ENCODE measurements around the gene SLC25A22.

The SLC25A22 gene

GRCh38 chr11:813072-813455 lies 15.0 kb upstream of the SLC25A22 start:
- no CpG with 5 or more reads among the region's 6 CpGs for WGBS (ENCODE audit: extremely low coverage, insufficient coverage, insufficient read length)

GRCh38 chr11:812390-812789 lies 14.3 kb upstream of the SLC25A22 start:
- Histone ChIP-seq H4K12ac (ENCODE audit: low read depth, low read length) (no peak overlapping the region), H4K8ac (ENCODE audit: low read depth, low read length) (no peak overlapping the region), H3K9me3 (ENCODE audit: insufficient read depth, low read depth, low read length) (peaks cover 2% of the 10 kb centered on the region), H2AFZ (ENCODE audit: insufficient read depth, low read length, poor library complexity) (no peak overlapping the region), H4K91ac (ENCODE audit: low read depth, low read length) (no peak overlapping the region), H2BK12ac (ENCODE audit: low read length) (no peak overlapping the region), H3K23ac (ENCODE audit: low read length) (no peak overlapping the region), H3K79me1 (ENCODE audit: low read length) (peaks cover 14% of the 10 kb centered on the region), H2AK5ac (ENCODE audit: low read length) (no peak overlapping the region), H3K79me2 (ENCODE audit: control insufficient read depth, insufficient read depth, low read length, poor library complexity) (peaks cover 19% of the 10 kb centered on the region), H3K4ac (ENCODE audit: low read depth, low read length) (no peak overlapping the region), H3K36me3 (ENCODE audit: control insufficient read depth in 1 of 2, insufficient read depth in 2 of 2, low read length in 2 of 2) (peaks cover 31% of the 10 kb centered on the region in 2 experiments), H3K4me3 (ENCODE audit: low read depth, low read length) (no peak overlapping the region), H3K27me3 (ENCODE audit: insufficient read depth, low read length) (no peaks in the 10 kb centered on the region), H3K18ac (ENCODE audit: low read length) (no peak overlapping the region), H3K27ac (ENCODE audit: low read depth, low read length) (no peak overlapping the region), H3K9ac (ENCODE audit: low read length) (no peak overlapping the region), H3K14ac (ENCODE audit: low read length) (no peak overlapping the region), H2BK5ac (ENCODE audit: low read depth, low read length, poor library complexity) (no peak overlapping the region), H3K4me2 (ENCODE audit: low read length) (no peak overlapping the region), H3K4me1 (ENCODE audit: control insufficient read depth in 1 of 2, insufficient read depth in 2 of 2, low read length in 2 of 2) (peaks cover 9 to 17% of the 10 kb centered on the region in 2 experiments), H2BK120ac (ENCODE audit: insufficient read depth, low read length, poor library complexity) (no peak overlapping the region)
- no CpG with 5 or more reads among the region's 3 CpGs for whole genome bisulfite sequencing (ENCODE audit: extremely low coverage, insufficient coverage, insufficient read length)
- DNase-seq: no peak

More at GRCh38 chr11:813072-813455, 15.0 kb upstream of the SLC25A22 start:
- no peak overlapping the region for H3K9ac ChIP-seq (ENCODE audit: low read length)
- H2BK120ac ChIP-seq (ENCODE audit: insufficient read depth, low read length, poor library complexity): no peak overlapping the region
- DNase-seq: no peak
- no peak overlapping the region for H3K4ac ChIP-seq (ENCODE audit: low read depth, low read length)
- H2AFZ ChIP-seq (ENCODE audit: insufficient read depth, low read length, poor library complexity): no peak overlapping the region
- no peak overlapping the region for H4K12ac ChIP-seq (ENCODE audit: low read depth, low read length)
- no peak overlapping the region for H3K23ac ChIP-seq (ENCODE audit: low read length)
- H2BK12ac ChIP-seq (ENCODE audit: low read length): no peak overlapping the region
- no peak overlapping the region for H2AK5ac ChIP-seq (ENCODE audit: low read length)
- H3K4me3 ChIP-seq (ENCODE audit: low read depth, low read length): no peak overlapping the region
- no peak overlapping the region for H4K91ac ChIP-seq (ENCODE audit: low read depth, low read length)
- H3K27me3 ChIP-seq (ENCODE audit: insufficient read depth, low read length): no peaks in the 10 kb centered on the region
- peaks cover 14% of the 10 kb centered on the region for H3K79me1 ChIP-seq (ENCODE audit: low read length)
- H3K18ac ChIP-seq (ENCODE audit: low read length): no peak overlapping the region
- H3K4me2 ChIP-seq (ENCODE audit: low read length): no peak overlapping the region
- H2BK5ac ChIP-seq (ENCODE audit: low read depth, low read length, poor library complexity): no peak overlapping the region
- H3K27ac ChIP-seq (ENCODE audit: low read depth, low read length): no peak overlapping the region
- peaks cover 2% of the 10 kb centered on the region for H3K9me3 ChIP-seq (ENCODE audit: insufficient read depth, low read depth, low read length)
- peaks cover 31% of the 10 kb centered on the region in 2 experiments for H3K36me3 ChIP-seq (ENCODE audit: control insufficient read depth in 1 of 2, insufficient read depth in 2 of 2, low read length in 2 of 2)
- H3K4me1 ChIP-seq (ENCODE audit: control insufficient read depth in 1 of 2, insufficient read depth in 2 of 2, low read length in 2 of 2): peaks cover 9 to 17% of the 10 kb centered on the region in 2 experiments
- H4K8ac ChIP-seq (ENCODE audit: low read depth, low read length): no peak overlapping the region
- H3K79me2 ChIP-seq (ENCODE audit: control insufficient read depth, insufficient read depth, low read length, poor library complexity): peaks cover 19% of the 10 kb centered on the region
- H3K14ac ChIP-seq (ENCODE audit: low read length): no peak overlapping the region

- peak overlapping the region; percentile 80 for H3K4me2 ChIP-seq (ENCODE audit: low read length)
- H3K79me1 ChIP-seq (ENCODE audit: low read length): peaks cover 14% of the 10 kb centered on the region
- H2BK5ac ChIP-seq (ENCODE audit: low read depth, low read length, poor library complexity): no peak overlapping the region
- H3K36me3 ChIP-seq (ENCODE audit: control insufficient read depth in 1 of 2, insufficient read depth in 2 of 2, low read length in 2 of 2): peaks cover 31% of the 10 kb centered on the region in 2 experiments
- H4K12ac ChIP-seq (ENCODE audit: low read depth, low read length): no peak overlapping the region
- WGBS (ENCODE audit: extremely low coverage, insufficient coverage, insufficient read length): no CpG with 5 or more reads among the region's 14 CpGs
- DNase-seq: no peak
- H4K8ac ChIP-seq (ENCODE audit: low read depth, low read length): no peak overlapping the region
- H2AK5ac ChIP-seq (ENCODE audit: low read length): no peak overlapping the region
- H3K9me3 ChIP-seq (ENCODE audit: insufficient read depth, low read depth, low read length): peaks cover 2% of the 10 kb centered on the region
- no peaks in the 10 kb centered on the region for H3K27me3 ChIP-seq (ENCODE audit: insufficient read depth, low read length)
- no peak overlapping the region for H3K4me3 ChIP-seq (ENCODE audit: low read depth, low read length)
- no peak overlapping the region for H3K9ac ChIP-seq (ENCODE audit: low read length)
- peak overlapping the region; percentile 43 for H3K4ac ChIP-seq (ENCODE audit: low read depth, low read length)
- H3K14ac ChIP-seq (ENCODE audit: low read length): no peak overlapping the region
- H3K23ac ChIP-seq (ENCODE audit: low read length): no peak overlapping the region
- H4K91ac ChIP-seq (ENCODE audit: low read depth, low read length): no peak overlapping the region
- H3K4me1 ChIP-seq (ENCODE audit: control insufficient read depth in 1 of 2, insufficient read depth in 2 of 2, low read length in 2 of 2): peaks cover 9 to 17% of the 10 kb centered on the region in 2 experiments
- no peak overlapping the region for H3K27ac ChIP-seq (ENCODE audit: low read depth, low read length)
- H2BK12ac ChIP-seq (ENCODE audit: low read length): no peak overlapping the region
- H3K18ac ChIP-seq (ENCODE audit: low read length): peak overlapping the region; percentile 42
- peaks cover 19% of the 10 kb centered on the region for H3K79me2 ChIP-seq (ENCODE audit: control insufficient read depth, insufficient read depth, low read length, poor library complexity)
- no peak overlapping the region for H2AFZ ChIP-seq (ENCODE audit: insufficient read depth, low read length, poor library complexity)
- no peak overlapping the region for H2BK120ac ChIP-seq (ENCODE audit: insufficient read depth, low read length, poor library complexity)
Measured at GRCh38 chr11:811446-812245, 13.6 kb upstream of the SLC25A22 start.

- Histone ChIP-seq H2AFZ (ENCODE audit: insufficient read depth, low read length, poor library complexity) (peak overlapping the region; percentile 54), H4K91ac (ENCODE audit: low read depth, low read length) (peak overlapping the region; percentile 85), H2BK12ac (ENCODE audit: low read length) (peak overlapping the region; percentile 27), H3K4ac (ENCODE audit: low read depth, low read length) (peak overlapping the region; percentile 98), H3K27ac (ENCODE audit: low read depth, low read length) (peak overlapping the region; percentile 61), H3K18ac (ENCODE audit: low read length) (peak overlapping the region; percentile 80), H4K8ac (ENCODE audit: low read depth, low read length) (peak overlapping the region; percentile 66), H4K12ac (ENCODE audit: low read depth, low read length) (peak overlapping the region; percentile 71), H2AK5ac (ENCODE audit: low read length) (peak overlapping the region; percentile 93), H3K4me2 (ENCODE audit: low read length) (peak overlapping the region; percentile 80), H3K79me2 (ENCODE audit: control insufficient read depth, insufficient read depth, low read length, poor library complexity) (peaks cover 23% of the 10 kb centered on the region), H3K9ac (ENCODE audit: low read length) (peak overlapping the region; percentile 80), H3K79me1 (ENCODE audit: low read length) (peaks cover 19% of the 10 kb centered on the region), H3K36me3 (ENCODE audit: control insufficient read depth in 1 of 2, insufficient read depth in 2 of 2, low read length in 2 of 2) (peaks cover 29 to 31% of the 10 kb centered on the region in 2 experiments), H3K14ac (ENCODE audit: low read length) (peak overlapping the region; percentile 88), H3K4me1 (ENCODE audit: control insufficient read depth in 1 of 2, insufficient read depth in 2 of 2, low read length in 2 of 2) (peaks cover 12 to 17% of the 10 kb centered on the region in 2 experiments), H3K27me3 (ENCODE audit: insufficient read depth, low read length) (no peaks in the 10 kb centered on the region), H2BK120ac (ENCODE audit: insufficient read depth, low read length, poor library complexity) (peak overlapping the region; percentile 13), H3K4me3 (ENCODE audit: low read depth, low read length) (peak overlapping the region; percentile 95), H3K23ac (ENCODE audit: low read length) (no peak overlapping the region), H3K9me3 (ENCODE audit: insufficient read depth, low read depth, low read length) (peaks cover 2% of the 10 kb centered on the region), H2BK5ac (ENCODE audit: low read depth, low read length, poor library complexity) (no peak overlapping the region)
- no CpG with 5 or more reads among the region's 55 CpGs for WGBS (ENCODE audit: extremely low coverage, insufficient coverage, insufficient read length)
- peak in 1 of 2 donors; percentile 38 for DNase-seq
Measured at GRCh38 chr11:810040-810567, 12.0 kb upstream of the SLC25A22 start.

Data from trophoblast cell (in vitro differentiated cells and primary cell).